Panc1 (cell line): ENCODE measurements around the gene STK26. TPM values are rescaled to one million over a fixed set of nuclear protein-coding genes. Genes with fewer than 3 reads are reported as not detected.

Experiments used
- ATAC-seq: fragments of 200-7000 bp; cut with Tn5 transposase; 2 replicates; pipeline ENCODE4 v1.9.1; 2020; ENCODE audit warnings: mild to moderate bottlenecking, moderate library complexity
- BruUV-seq: library from RNA; stranded (reverse); fragments of 400-500 nt; replicated peaks from 2 replicates; lab custom pipeline; 2021; lab: Mats Ljungman, UMichigan
- CTCF ChIA-PET: fragments of 300-600 bp; sonication (Branson Sonifier 250); formaldehyde crosslinking; loops from one replicate; lab custom pipeline; 2022; ENCODE audit warnings: antibody characterized with exemption; lab: Charles Lee
- POLR2A ChIA-PET: fragments of 300-600 bp; sonication (Branson Sonifier 250); formaldehyde crosslinking; loops from one replicate; lab custom pipeline; 2022; ENCODE audit warnings: antibody characterized with exemption; lab: Charles Lee
- DNase-seq: peaks from one replicate; pipeline ENCODE4 v3.0.0-alpha.2; 2010; ENCODE audit warnings: low read depth, low spot score
- H3K27ac ChIP-seq: 2 replicates; pipeline ENCODE4 v1.5.1; 2011; ENCODE audit warnings: mild to moderate bottlenecking, low read length, inconsistent platforms
- H3K27me3 ChIP-seq: fragments of 200-500 bp; sonication (Bioruptor generic); 2 replicates; pipeline ENCODE4 v1.6.0; 2014; ENCODE audit warnings: low read length, inconsistent platforms; ENCODE audit not compliant: control insufficient read depth, insufficient read depth
- H3K36me3 ChIP-seq: fragments of 200-500 bp; sonication (Bioruptor generic); 2 replicates; pipeline ENCODE4 v1.5.1; 2014; ENCODE audit warnings: inconsistent platforms, mild to moderate bottlenecking, low read length, moderate library complexity; ENCODE audit not compliant: control insufficient read depth, insufficient read depth
- H3K4me1 ChIP-seq: 2 replicates; pipeline ENCODE4 v1.5.1; 2011; ENCODE audit warnings: inconsistent platforms, mild to moderate bottlenecking, low read length, moderate library complexity; ENCODE audit not compliant: control insufficient read depth, insufficient read depth
- H3K4me3 ChIP-seq, 2 experiments: 2 replicates each; pipeline ENCODE4 v1.5.1; 2011 to 2012; ENCODE audit warnings: low read depth in 2 of 2, low read length in 2 of 2, mild to moderate bottlenecking in 2 of 2, inconsistent platforms in 1 of 2, moderate library complexity in 1 of 2
- H3K9me3 ChIP-seq: fragments of 200-500 bp; sonication (Bioruptor generic); 2 replicates; pipeline ENCODE4 v1.5.1; 2014; ENCODE audit warnings: low read depth, mild to moderate bottlenecking, inconsistent platforms, low read length, moderate library complexity; ENCODE audit not compliant: control insufficient read depth, insufficient read depth
- POLR2AphosphoS5 ChIP-seq: IDR thresholded peaks from 2 replicates; pipeline ENCODE4 v1.6.1; 2012; ENCODE audit warnings: mild to moderate bottlenecking, low read depth, low read length, moderate library complexity
- REST ChIP-seq, 2 experiments: IDR thresholded peaks; 2 replicates each; pipeline ENCODE4 v1.6.1; 2011 to 2012; ENCODE audit warnings: low read depth in 2 of 2, control low read depth in 1 of 2, low read length in 1 of 2, mild to moderate bottlenecking in 1 of 2, moderate library complexity in 1 of 2; ENCODE audit not compliant: insufficient read depth in 1 of 2
- SIN3A ChIP-seq: IDR thresholded peaks from 2 replicates; pipeline ENCODE4 v1.6.1; 2012; ENCODE audit warnings: low read depth, mild to moderate bottlenecking, low read length, moderate library complexity, borderline replicate concordance; ENCODE audit not compliant: insufficient read depth
- TCF7L2 ChIP-seq: IDR thresholded peaks from 2 replicates; pipeline ENCODE4 v1.6.1; 2011; ENCODE audit warnings: mild to moderate bottlenecking, low read depth, low read length, inconsistent platforms
- in situ Hi-C: cut with HindIII; loops from 2 replicates; pipeline ENCODE4 v1.10.0; 2016; ENCODE audit warnings: low sequenced_read_pairs, low pct_unique_long_range_greater_than_20kb
- intact Hi-C: fragments of 100-400 bp; cut with micrococcal nuclease; formaldehyde crosslinking; loops from one replicate; pipeline ENCODE4 v1.10.0; 2022; ENCODE audit not compliant: unreplicated experiment
- total RNA-seq: library from RNA; stranded (reverse); gene quantifications from one replicate; pipeline ENCODE4 v1.2.1, GENCODE V29; 2021; ENCODE audit not compliant: unreplicated experiment
- TF ChIP-seq, protein P1 (sequence below): fragments of 450-650 bp; IDR thresholded peaks from 2 replicates; pipeline ENCODE4 v1.5.1; 2017; ENCODE audit warnings: mild to moderate bottlenecking

STK26 gene
- total RNA-seq, 1 experiment from 2014 or later, result 44.2 TPM

GRCh38 chrX:132101206-132101605 lies 78.1 kb downstream of the STK26 start:
- intact Hi-C loops (no loop called here), in situ Hi-C loops (no loop called here)
- H3K9me3 ChIP-seq, result no peaks in the 10 kb centered on the region
- H3K4me1 ChIP-seq, result no peaks in the 10 kb centered on the region
- H3K27me3 ChIP-seq, result peaks cover 17% of the 10 kb centered on the region
- TF ChIP-seq TCF7L2 (no peak), POLR2AphosphoS5 (no peak), SIN3A (no peak), REST (IDR thresholded peaks at IDR 0.05; ENCODE audit: insufficient read depth in 1 of 2, low read depth in 2 of 2, low read length in 1 of 2) (no peak)
- TF ChIP-seq, protein P1, sequence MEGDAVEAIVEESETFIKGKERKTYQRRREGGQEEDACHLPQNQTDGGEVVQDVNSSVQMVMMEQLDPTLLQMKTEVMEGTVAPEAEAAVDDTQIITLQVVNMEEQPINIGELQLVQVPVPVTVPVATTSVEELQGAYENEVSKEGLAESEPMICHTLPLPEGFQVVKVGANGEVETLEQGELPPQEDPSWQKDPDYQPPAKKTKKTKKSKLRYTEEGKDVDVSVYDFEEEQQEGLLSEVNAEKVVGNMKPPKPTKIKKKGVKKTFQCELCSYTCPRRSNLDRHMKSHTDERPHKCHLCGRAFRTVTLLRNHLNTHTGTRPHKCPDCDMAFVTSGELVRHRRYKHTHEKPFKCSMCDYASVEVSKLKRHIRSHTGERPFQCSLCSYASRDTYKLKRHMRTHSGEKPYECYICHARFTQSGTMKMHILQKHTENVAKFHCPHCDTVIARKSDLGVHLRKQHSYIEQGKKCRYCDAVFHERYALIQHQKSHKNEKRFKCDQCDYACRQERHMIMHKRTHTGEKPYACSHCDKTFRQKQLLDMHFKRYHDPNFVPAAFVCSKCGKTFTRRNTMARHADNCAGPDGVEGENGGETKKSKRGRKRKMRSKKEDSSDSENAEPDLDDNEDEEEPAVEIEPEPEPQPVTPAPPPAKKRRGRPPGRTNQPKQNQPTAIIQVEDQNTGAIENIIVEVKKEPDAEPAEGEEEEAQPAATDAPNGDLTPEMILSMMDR, result no peak
- POLR2A ChIA-PET, result no interaction called here
- ATAC-seq (no peak), DNase-seq (no peak)
- CTCF ChIA-PET, result no interaction called here
- no TSS peak for BruUV-seq
- H3K36me3 ChIP-seq, result no peaks in the 10 kb centered on the region
- no peak overlapping the region for H3K4me3 ChIP-seq
- H3K27ac ChIP-seq, result no peak overlapping the region

DNA sequence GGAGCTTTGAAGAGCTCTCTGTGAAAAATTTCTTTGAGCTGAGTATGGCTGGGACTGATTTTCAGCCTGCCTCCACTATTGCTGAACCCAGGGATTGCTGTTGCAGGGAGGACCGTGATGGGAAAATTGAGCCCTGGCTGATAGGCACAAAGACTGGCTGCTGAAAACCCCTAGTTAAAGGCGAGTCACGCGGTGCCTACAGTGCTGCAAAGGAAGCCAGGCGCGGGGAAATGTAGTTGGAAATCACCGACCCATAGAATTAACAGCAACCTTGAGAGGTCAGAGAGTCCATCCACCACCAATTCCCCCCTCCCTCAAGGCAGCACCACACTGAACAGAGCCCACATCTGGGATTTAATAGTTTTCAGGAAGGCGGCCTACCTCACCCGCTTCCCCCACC lies 78.7 kb downstream of the STK26 start:
- CTCF ChIA-PET, result no interaction called here

More for the DNA sequence above, 78.7 kb downstream of the STK26 start:
- intact Hi-C loops, result no loop called here
- no peak overlapping the region for H3K27ac ChIP-seq
- ATAC-seq (no peak), DNase-seq (no peak)
- POLR2A ChIA-PET, result no interaction called here
- in situ Hi-C loops, result no loop called here
- no peaks in the 10 kb centered on the region for H3K4me1 ChIP-seq
- H3K36me3 ChIP-seq, result no peaks in the 10 kb centered on the region
- H3K9me3 ChIP-seq, result no peaks in the 10 kb centered on the region
- TF ChIP-seq TCF7L2, result no peak
- no peak for TF ChIP-seq REST (IDR thresholded peaks at IDR 0.05; ENCODE audit: insufficient read depth in 1 of 2, low read depth in 2 of 2, low read length in 1 of 2)
- TF ChIP-seq, protein P1, result no peak
- TF ChIP-seq SIN3A, result no peak
- no peak for TF ChIP-seq POLR2AphosphoS5
- peaks cover 17% of the 10 kb centered on the region for H3K27me3 ChIP-seq
- no TSS peak for BruUV-seq
- no peak overlapping the region for H3K4me3 ChIP-seq
